ENCODE data around the gene EZH1. TPM values are rescaled to one million over a fixed set of nuclear protein-coding genes. Genes with fewer than 3 reads are reported as not detected.

The EZH1 gene
- total and polyA plus RNA-seq, 2 of the 4 experiments (the other 2 are of a cell fraction), result 17.6 to 27.3 TPM

DNA sequence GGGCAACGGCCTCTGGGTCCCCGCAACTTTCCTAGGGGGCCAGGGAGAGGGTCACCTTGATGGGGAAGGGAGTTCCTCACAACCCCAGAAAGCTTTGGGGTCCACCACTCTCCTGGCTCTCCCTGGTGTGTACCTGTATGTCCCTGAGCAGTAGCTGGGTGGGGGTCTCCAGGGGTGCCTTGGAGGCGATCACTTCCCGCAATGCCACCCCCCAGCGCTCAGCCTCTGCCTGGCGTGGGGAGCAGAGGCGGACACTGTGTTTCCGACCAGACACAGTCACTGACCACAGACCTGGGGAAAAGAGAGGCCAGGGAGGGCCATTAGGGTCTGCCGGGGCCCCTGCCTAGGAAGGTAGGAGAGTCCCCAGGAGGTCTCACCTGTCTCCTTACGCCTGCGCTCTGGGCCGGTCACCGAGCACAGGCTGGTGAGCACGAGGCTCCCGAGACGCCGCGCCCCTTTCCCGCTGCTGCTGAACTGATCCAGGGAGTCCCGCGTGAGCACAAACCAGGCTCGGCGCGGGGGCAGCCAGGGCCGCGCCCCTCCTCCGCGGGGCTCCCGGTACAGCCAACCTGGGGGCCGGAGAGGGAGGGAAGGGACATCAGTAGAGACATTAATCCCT, 71.5 kb downstream of the EZH1 start:
- peaks cover 42% of the 10 kb centered on the region for H3K36me3 ChIP-seq (ENCODE audit: control insufficient read depth, insufficient read depth, low read length)
- no peak overlapping the region for H3K56ac ChIP-seq (ENCODE audit: extremely low read depth, insufficient read depth, low read length)
- H4K20me1 ChIP-seq (ENCODE audit: insufficient read depth, low read length), result peaks cover 34% of the 10 kb centered on the region
- H4K5ac ChIP-seq (ENCODE audit: low read depth, low read length), result no peak overlapping the region
- peaks cover 14 to 70% of the 10 kb centered on the region in 2 experiments; a peak in 3 of 4 replicates for H3K79me1 ChIP-seq (ENCODE audit: low read depth in 1 of 2, low read length in 2 of 2)
- no peaks in the 10 kb centered on the region for H3K27me3 ChIP-seq (ENCODE audit: control insufficient read depth, insufficient read depth, low read length)
- no peak overlapping the region for H3K4me3 ChIP-seq (ENCODE audit: insufficient read depth, low read depth, low read length)
- dilution Hi-C loops (cut with HindIII; ENCODE audit: low sequenced_read_pairs, unreplicated experiment), result no loop called here
- H3K18ac ChIP-seq (ENCODE audit: low read depth, low read length), result no peak overlapping the region
- peak overlapping the region; percentile 20; the same call in 1 of the 2 replicates for H3K4ac ChIP-seq (ENCODE audit: low read depth, low read length)
- H3K9me1 ChIP-seq (ENCODE audit: insufficient read depth, low read length), result peaks cover 3% of the 10 kb centered on the region; the same call in 1 of the 2 replicates
- H3K9me3 ChIP-seq (ENCODE audit: control insufficient read depth, insufficient read depth, low read length), result no peaks in the 10 kb centered on the region
- no TSS peak for BruUV-seq (replicated peaks)
- H2AK9ac ChIP-seq (replicated peaks; ENCODE audit: low read depth, low read length, poor library complexity), result peak overlapping the region; percentile 39
- WGBS, 2 experiments (ENCODE audit: extremely low coverage in 2 of 2, insufficient read length in 1 of 2), result 59% methylated on average over 11 of the region's 30 CpGs; no CpG with 5 or more reads in 1 of the 2 experiments
- DNase-seq (no peak), ATAC-seq (ENCODE audit: low read depth) (no peak)
- peak overlapping the region; percentile 29 for H2AFZ ChIP-seq (replicated peaks; ENCODE audit: low read length, poor library complexity)
- no peak overlapping the region; the same call in 1 of the 2 replicates for H2BK120ac ChIP-seq (ENCODE audit: low read depth, low read length)
- no peak overlapping the region; a peak in 1 of 4 replicates for H4K8ac ChIP-seq (ENCODE audit: low read depth in 2 of 2, low read length in 2 of 2)
- CTCF ChIA-PET, result interaction anchor here (0.9 to 1.1 kb wide), 2 partner anchors 65 to 146 kb away, joined by 3 to 5 read pairs; no protein-coding TSS in a partner anchor
- intact Hi-C loops (cut with micrococcal nuclease), result no loop called here
- no peak overlapping the region for H3K27ac ChIP-seq (ENCODE audit: insufficient read depth, low read length)
- H2BK20ac ChIP-seq (ENCODE audit: low read depth, low read length), result no peak overlapping the region
- peak overlapping the region; percentile 55 for H2AK5ac ChIP-seq (ENCODE audit: low read depth, low read length)
- no peak overlapping the region for H3K14ac ChIP-seq (replicated peaks; ENCODE audit: low read depth, low read length)
- no peak overlapping the region for H2BK15ac ChIP-seq (ENCODE audit: low read depth, low read length)
- POLR2A ChIA-PET (ENCODE audit: unreplicated experiment), result no interaction called here
- H3K9ac ChIP-seq (ENCODE audit: low read depth, low read length), result no peak overlapping the region
- no peak overlapping the region; the same call in 1 of the 2 replicates for H3K23ac ChIP-seq (ENCODE audit: low read depth, low read length)
- peak overlapping the region; percentile 12; the same call in 1 of the 2 replicates for H4K91ac ChIP-seq (ENCODE audit: insufficient read depth, low read depth, low read length)
- peaks cover 19% of the 10 kb centered on the region for H3K4me1 ChIP-seq (ENCODE audit: control insufficient read depth, insufficient read depth, low read length)
- peak overlapping the region; percentile 62; the same call in 1 of the 2 replicates for H3K4me2 ChIP-seq (ENCODE audit: low read depth, low read length)
- in situ Hi-C loops (cut with MboI; ENCODE audit: low sequenced_read_pairs), result no loop called here
- H2BK5ac ChIP-seq (ENCODE audit: low read depth, low read length, poor library complexity, severe bottlenecking), result no peak overlapping the region
- TF ChIP-seq POLR2A (IDR thresholded peaks at IDR 0.05; ENCODE audit: low read depth, low read length) (no peak), BHLHE40 (IDR thresholded peaks at IDR 0.05; ENCODE audit: low read depth, low read length) (no peak), RAD21 (IDR thresholded peaks at IDR 0.05; ENCODE audit: low read length) (no peak), RFX5 (IDR thresholded peaks at IDR 0.05; ENCODE audit: low read depth, low read length) (no peak), CEBPB (IDR thresholded peaks at IDR 0.05; ENCODE audit: low read depth, low read length) (no peak), SMC3 (IDR thresholded peaks at IDR 0.05; ENCODE audit: low read depth, low read length) (no peak), MAZ (IDR thresholded peaks at IDR 0.05; ENCODE audit: borderline replicate concordance, low read depth, low read length) (no peak), CHD1 (IDR thresholded peaks at IDR 0.05; ENCODE audit: low read depth, low read length) (no peak), MAFK (IDR thresholded peaks at IDR 0.05; ENCODE audit: low read depth, low read length) (no peak), MXI1 (IDR thresholded peaks at IDR 0.05; ENCODE audit: borderline replicate concordance, low read depth, low read length) (no peak), FOS (IDR thresholded peaks at IDR 0.05; ENCODE audit: low read depth, low read length) (no peak), NFE2L2 (IDR thresholded peaks at IDR 0.05; ENCODE audit: low read depth, low read length) (no peak), RCOR1 (IDR thresholded peaks at IDR 0.05; ENCODE audit: insufficient replicate concordance, low read length) (no peak)

All from IMR-90 (cell line).